HL-60 (cell line): Measurements from ENCODE around the gene INHBE.

Experiments
- CTCF ChIP-seq: IDR thresholded peaks from one replicate; pipeline ENCODE4 v1.5.1; 2011; ENCODE audit warnings: low read length, control low read depth, inconsistent platforms; ENCODE audit not compliant: insufficient read depth
- REST ChIP-seq: IDR thresholded peaks from 2 replicates; pipeline ENCODE4 v1.6.1; 2012; ENCODE audit warnings: low read depth; ENCODE audit not compliant: insufficient replicate concordance

GRCh38 chr12:57431654-57432188, 23.4 kb upstream of the INHBE start:
- no peak for TF ChIP-seq CTCF
- no peak for TF ChIP-seq REST
